Loucy (cell line): ENCODE data around the gene PDIA3.

ENCODE experiments used
- H2AFZ ChIP-seq: fragments of 200-600 bp; sonication (generic); 2 replicates; pipeline ENCODE4 v1.6.0; 2016; ENCODE audit warnings: antibody characterized with exemption, mild to moderate bottlenecking, low read length, moderate library complexity
- H3F3A ChIP-seq: fragments of 200-600 bp; 2 replicates; pipeline ENCODE4 v1.6.0; 2016; ENCODE audit warnings: antibody characterized with exemption, low read depth, mild to moderate bottlenecking
- H3K27me3 ChIP-seq: fragments of 200-600 bp; sonication (generic); 2 replicates; pipeline ENCODE4 v1.6.1; 2014; ENCODE audit warnings: low read length, mild to moderate bottlenecking; ENCODE audit not compliant: insufficient read depth, poor library complexity, severe bottlenecking
- H3K36me3 ChIP-seq: fragments of 200-600 bp; sonication (generic); 2 replicates; pipeline ENCODE4 v1.6.1; 2016; ENCODE audit warnings: low read length; ENCODE audit not compliant: insufficient read depth
- H3K4me1 ChIP-seq: fragments of 200-600 bp; sonication (generic); 2 replicates; pipeline ENCODE4 v1.5.1; 2014; ENCODE audit warnings: low read length, mild to moderate bottlenecking; ENCODE audit not compliant: insufficient read depth, poor library complexity, severe bottlenecking
- H3K4me2 ChIP-seq: fragments of 200-600 bp; sonication (generic); 2 replicates; pipeline ENCODE4 v1.6.0; 2014; ENCODE audit warnings: antibody characterized with exemption, low read length, low read depth, mild to moderate bottlenecking; ENCODE audit not compliant: poor library complexity, severe bottlenecking
- H3K4me3 ChIP-seq: fragments of 200-600 bp; sonication (generic); 2 replicates; pipeline ENCODE4 v1.5.1; 2014; ENCODE audit warnings: low read length, mild to moderate bottlenecking, mixed read lengths; ENCODE audit not compliant: poor library complexity, severe bottlenecking
- H3K79me2 ChIP-seq: fragments of 200-600 bp; sonication (generic); 2 replicates; pipeline ENCODE4 v1.6.1; 2014; ENCODE audit warnings: low read length; ENCODE audit not compliant: insufficient read depth
- H3K9ac ChIP-seq: fragments of 200-600 bp; sonication (generic); 2 replicates; pipeline ENCODE4 v1.6.0; 2014; ENCODE audit warnings: mild to moderate bottlenecking, low read depth, low read length, moderate library complexity; ENCODE audit not compliant: poor library complexity, severe bottlenecking
- H3K9me2 ChIP-seq: fragments of 200-600 bp; sonication (generic); replicated peaks from 2 replicates; pipeline ENCODE4 v1.6.1; 2016; ENCODE audit warnings: low read depth, low read length, mixed read lengths
- H3K9me3 ChIP-seq: fragments of 200-600 bp; sonication (generic); 2 replicates; pipeline ENCODE4 v1.6.1; 2014; ENCODE audit warnings: mild to moderate bottlenecking, antibody characterized with exemption, low read length, low read depth; ENCODE audit not compliant: insufficient read depth
- H4K20me1 ChIP-seq: fragments of 200-600 bp; sonication (generic); 2 replicates; pipeline ENCODE4 v1.6.0; 2014; ENCODE audit warnings: antibody characterized with exemption, low read length, mild to moderate bottlenecking; ENCODE audit not compliant: insufficient read depth, poor library complexity, severe bottlenecking
- EZH2phosphoT487 ChIP-seq: fragments of 200-600 bp; IDR thresholded peaks from 2 replicates; pipeline ENCODE4 v1.6.1; 2018; ENCODE audit warnings: antibody characterized with exemption, mild to moderate bottlenecking, moderate library complexity, borderline replicate concordance
- TF ChIP-seq, protein P1 (sequence below): fragments of 200-600 bp; sonication (generic); conservative IDR thresholded peaks from 2 replicates; pipeline ENCODE4 v1.5.1; 2014; ENCODE audit warnings: mild to moderate bottlenecking, antibody characterized with exemption, low read length

The PDIA3 gene

DNA sequence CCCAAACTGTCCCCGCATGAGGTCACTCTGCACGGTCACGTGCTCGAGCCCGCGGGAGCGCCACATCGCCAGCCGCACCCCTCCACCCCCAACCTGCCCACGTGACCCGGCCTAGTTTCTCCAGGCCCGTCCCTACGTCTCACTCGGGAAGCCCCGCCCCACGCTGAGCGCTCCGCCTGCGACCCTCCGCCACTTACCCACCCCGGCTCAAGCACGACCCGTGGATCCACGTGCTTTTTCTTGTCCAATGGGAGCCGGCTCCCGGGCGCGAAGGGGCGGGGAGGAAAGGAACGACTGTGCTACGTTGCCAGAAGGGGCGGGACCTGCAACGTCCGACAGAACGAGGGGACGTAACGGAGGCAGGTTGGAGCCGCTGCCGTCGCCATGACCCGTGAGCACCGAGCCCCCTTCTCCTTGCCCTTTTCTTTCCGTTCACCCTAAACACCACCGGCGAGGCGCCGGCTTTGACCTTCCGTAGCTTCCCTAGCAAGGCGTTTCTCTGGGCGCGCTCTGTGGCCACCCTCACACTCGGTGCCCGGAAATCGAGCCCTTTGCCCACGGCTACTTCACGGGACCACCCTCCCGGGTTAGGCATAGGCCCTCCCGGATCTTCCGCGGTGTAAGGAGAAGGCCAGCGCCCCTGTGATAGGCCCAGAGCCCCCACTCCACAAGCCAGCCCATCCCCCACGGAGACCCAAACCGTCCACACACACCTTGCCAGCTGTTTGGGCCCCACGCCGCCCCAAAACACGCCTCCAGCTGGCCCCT, 45.9 kb downstream of the PDIA3 start, which contains the start of gene SERF2:
Gene SERF2 (plus strand): TSS at position 328 of the 768 bp plus-strand sequence. CDS start 57 bp downstream, at position 385.
- Histone ChIP-seq H3K4me3 (peak within 1 kb of the TSS; percentile 88), H3K4me2 (peak within 1 kb of the TSS; percentile 97), H3K9me3 (no peaks in the 10 kb centered on the region), H3F3A (0 out of 2 replicates have a peak, but pooled peaks cover 2% of the 10 kb centered on the region), H3K36me3 (peaks cover 24% of the 10 kb centered on the region; the same call in 1 of the 2 replicates), H3K79me2 (peaks cover 44% of the 10 kb centered on the region), H3K9me2 (no peaks in the 10 kb centered on the region), H2AFZ (peak within 1 kb of the TSS; percentile 86), H3K9ac (peak within 1 kb of the TSS; percentile 98), H3K4me1 (peaks cover 38% of the 10 kb centered on the region), H4K20me1 (peaks cover 46% of the 10 kb centered on the region), H3K27me3 (peaks cover 6% of the 10 kb centered on the region)
- TF ChIP-seq, protein P1, sequence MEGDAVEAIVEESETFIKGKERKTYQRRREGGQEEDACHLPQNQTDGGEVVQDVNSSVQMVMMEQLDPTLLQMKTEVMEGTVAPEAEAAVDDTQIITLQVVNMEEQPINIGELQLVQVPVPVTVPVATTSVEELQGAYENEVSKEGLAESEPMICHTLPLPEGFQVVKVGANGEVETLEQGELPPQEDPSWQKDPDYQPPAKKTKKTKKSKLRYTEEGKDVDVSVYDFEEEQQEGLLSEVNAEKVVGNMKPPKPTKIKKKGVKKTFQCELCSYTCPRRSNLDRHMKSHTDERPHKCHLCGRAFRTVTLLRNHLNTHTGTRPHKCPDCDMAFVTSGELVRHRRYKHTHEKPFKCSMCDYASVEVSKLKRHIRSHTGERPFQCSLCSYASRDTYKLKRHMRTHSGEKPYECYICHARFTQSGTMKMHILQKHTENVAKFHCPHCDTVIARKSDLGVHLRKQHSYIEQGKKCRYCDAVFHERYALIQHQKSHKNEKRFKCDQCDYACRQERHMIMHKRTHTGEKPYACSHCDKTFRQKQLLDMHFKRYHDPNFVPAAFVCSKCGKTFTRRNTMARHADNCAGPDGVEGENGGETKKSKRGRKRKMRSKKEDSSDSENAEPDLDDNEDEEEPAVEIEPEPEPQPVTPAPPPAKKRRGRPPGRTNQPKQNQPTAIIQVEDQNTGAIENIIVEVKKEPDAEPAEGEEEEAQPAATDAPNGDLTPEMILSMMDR, result no peak
- TF ChIP-seq EZH2phosphoT487, result no peak

DNA sequence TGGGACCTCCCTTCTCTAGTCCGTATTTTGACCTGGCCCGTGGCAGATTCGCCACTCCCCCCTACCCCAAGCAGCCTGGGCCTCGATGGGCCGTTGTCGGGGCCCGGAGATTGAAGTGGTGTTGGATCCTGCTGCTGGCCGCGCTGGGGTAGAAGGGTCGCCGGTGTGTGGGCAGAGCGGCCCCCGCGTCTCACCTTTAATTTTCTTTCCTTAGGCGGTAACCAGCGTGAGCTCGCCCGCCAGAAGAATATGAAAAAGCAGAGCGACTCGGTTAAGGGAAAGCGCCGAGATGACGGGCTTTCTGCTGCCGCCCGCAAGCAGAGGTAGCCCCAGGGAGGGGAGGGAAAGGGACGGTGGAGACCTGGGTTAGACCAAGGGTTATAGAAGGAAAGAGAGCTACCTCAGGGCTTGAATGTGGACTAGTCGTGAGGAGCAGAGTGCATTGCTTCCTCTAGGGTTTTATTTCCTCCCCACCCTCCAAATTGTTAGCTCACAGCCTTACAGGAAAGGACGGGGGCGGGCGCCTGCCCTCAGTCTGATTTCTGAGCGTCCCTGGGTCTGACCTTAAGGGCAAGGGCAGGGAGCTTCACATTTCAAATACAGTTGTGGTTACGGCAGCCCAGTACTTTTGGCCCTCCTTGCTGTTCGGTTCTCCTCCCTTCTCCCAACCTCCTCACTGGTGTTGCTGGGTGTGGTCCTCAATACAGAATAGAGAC, 46.7 kb downstream of the PDIA3 start:
- H2AFZ ChIP-seq, result no peak overlapping the region; the same call in 1 of the 2 replicates
- peak overlapping the region; percentile 88 for H3K4me3 ChIP-seq
- H3K36me3 ChIP-seq, result peaks cover 24% of the 10 kb centered on the region; the same call in 1 of the 2 replicates
- H3F3A ChIP-seq, result 0 out of 2 replicates have a peak, but pooled peaks cover 2% of the 10 kb centered on the region
- no peaks in the 10 kb centered on the region for H3K9me2 ChIP-seq
- peaks cover 38% of the 10 kb centered on the region for H3K4me1 ChIP-seq
- no peaks in the 10 kb centered on the region for H3K9me3 ChIP-seq
- H4K20me1 ChIP-seq, result peaks cover 46% of the 10 kb centered on the region
- peak overlapping the region; percentile 97 for H3K4me2 ChIP-seq
- H3K27me3 ChIP-seq, result peaks cover 6% of the 10 kb centered on the region
- peak overlapping the region; percentile 98 for H3K9ac ChIP-seq
- H3K79me2 ChIP-seq, result peaks cover 44% of the 10 kb centered on the region
- no peak for TF ChIP-seq EZH2phosphoT487
- TF ChIP-seq, protein P1, result no peak

DNA sequence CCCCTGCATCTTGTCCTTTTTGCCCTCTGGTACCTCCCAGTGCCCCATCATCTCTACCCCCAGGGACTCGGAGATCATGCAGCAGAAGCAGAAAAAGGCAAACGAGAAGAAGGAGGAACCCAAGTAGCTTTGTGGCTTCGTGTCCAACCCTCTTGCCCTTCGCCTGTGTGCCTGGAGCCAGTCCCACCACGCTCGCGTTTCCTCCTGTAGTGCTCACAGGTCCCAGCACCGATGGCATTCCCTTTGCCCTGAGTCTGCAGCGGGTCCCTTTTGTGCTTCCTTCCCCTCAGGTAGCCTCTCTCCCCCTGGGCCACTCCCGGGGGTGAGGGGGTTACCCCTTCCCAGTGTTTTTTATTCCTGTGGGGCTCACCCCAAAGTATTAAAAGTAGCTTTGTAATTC, 47.4 kb downstream of the PDIA3 start:
- Histone ChIP-seq H2AFZ (no peak overlapping the region), H3K4me2 (peak overlapping the region; percentile 97), H4K20me1 (peaks cover 46% of the 10 kb centered on the region), H3K9me3 (no peaks in the 10 kb centered on the region), H3K27me3 (peaks cover 6% of the 10 kb centered on the region), H3F3A (0 out of 2 replicates have a peak, but pooled peaks cover 2% of the 10 kb centered on the region), H3K4me1 (peaks cover 38% of the 10 kb centered on the region), H3K79me2 (peaks cover 44% of the 10 kb centered on the region), H3K9ac (peak overlapping the region; percentile 98), H3K4me3 (peak overlapping the region; percentile 88), H3K9me2 (no peaks in the 10 kb centered on the region), H3K36me3 (peaks cover 24% of the 10 kb centered on the region; the same call in 1 of the 2 replicates)
- TF ChIP-seq EZH2phosphoT487, result no peak
- TF ChIP-seq, protein P1, result no peak
